NT2/D1 (cell line): ENCODE measurements around the gene MUC3A.
"Not testable (repeated sequence)": the region's sequence is repeated elsewhere in the genome, so short reads cannot be mapped to it uniquely, and the experiment has no call there.

Experiments
- DNase-seq: peaks from one replicate; pipeline ENCODE4 v3.0.0-alpha.2; 2011; ENCODE audit warnings: low read depth, low spot score
- H3K27me3 ChIP-seq: 2 replicates; pipeline ENCODE4 v1.6.0; 2011; ENCODE audit warnings: mild to moderate bottlenecking; ENCODE audit not compliant: insufficient read length, insufficient read depth
- H3K36me3 ChIP-seq: 2 replicates; pipeline ENCODE4 v1.6.1; 2011; ENCODE audit warnings: mild to moderate bottlenecking, low read length, mixed read lengths; ENCODE audit not compliant: insufficient read depth, insufficient read length
- H3K4me1 ChIP-seq: 2 replicates; pipeline ENCODE4 v1.5.1; 2011; ENCODE audit not compliant: insufficient read depth, insufficient read length
- H3K4me3 ChIP-seq: 2 replicates; pipeline ENCODE4 v1.5.1; 2011; ENCODE audit warnings: low read depth; ENCODE audit not compliant: insufficient read length
- H3K9ac ChIP-seq: 2 replicates; pipeline ENCODE4 v1.6.0; 2011; ENCODE audit warnings: low read depth; ENCODE audit not compliant: insufficient read length
- H3K9me3 ChIP-seq: 2 replicates; pipeline ENCODE4 v1.5.1; 2011; ENCODE audit warnings: mild to moderate bottlenecking, low read length; ENCODE audit not compliant: insufficient read depth
- SUZ12 ChIP-seq: IDR thresholded peaks from 2 replicates; pipeline ENCODE4 v1.6.1; 2011; ENCODE audit not compliant: insufficient read length, insufficient read depth; ENCODE audit errors: extremely low read depth
- YY1 ChIP-seq: IDR thresholded peaks from 2 replicates; pipeline ENCODE4 v1.6.1; 2011; ENCODE audit not compliant: insufficient read length, insufficient read depth
- ZNF274 ChIP-seq: IDR thresholded peaks from 2 replicates; pipeline ENCODE4 v1.6.1; 2011; ENCODE audit warnings: mild to moderate bottlenecking, low read depth, low read length

The MUC3A gene, protein sequence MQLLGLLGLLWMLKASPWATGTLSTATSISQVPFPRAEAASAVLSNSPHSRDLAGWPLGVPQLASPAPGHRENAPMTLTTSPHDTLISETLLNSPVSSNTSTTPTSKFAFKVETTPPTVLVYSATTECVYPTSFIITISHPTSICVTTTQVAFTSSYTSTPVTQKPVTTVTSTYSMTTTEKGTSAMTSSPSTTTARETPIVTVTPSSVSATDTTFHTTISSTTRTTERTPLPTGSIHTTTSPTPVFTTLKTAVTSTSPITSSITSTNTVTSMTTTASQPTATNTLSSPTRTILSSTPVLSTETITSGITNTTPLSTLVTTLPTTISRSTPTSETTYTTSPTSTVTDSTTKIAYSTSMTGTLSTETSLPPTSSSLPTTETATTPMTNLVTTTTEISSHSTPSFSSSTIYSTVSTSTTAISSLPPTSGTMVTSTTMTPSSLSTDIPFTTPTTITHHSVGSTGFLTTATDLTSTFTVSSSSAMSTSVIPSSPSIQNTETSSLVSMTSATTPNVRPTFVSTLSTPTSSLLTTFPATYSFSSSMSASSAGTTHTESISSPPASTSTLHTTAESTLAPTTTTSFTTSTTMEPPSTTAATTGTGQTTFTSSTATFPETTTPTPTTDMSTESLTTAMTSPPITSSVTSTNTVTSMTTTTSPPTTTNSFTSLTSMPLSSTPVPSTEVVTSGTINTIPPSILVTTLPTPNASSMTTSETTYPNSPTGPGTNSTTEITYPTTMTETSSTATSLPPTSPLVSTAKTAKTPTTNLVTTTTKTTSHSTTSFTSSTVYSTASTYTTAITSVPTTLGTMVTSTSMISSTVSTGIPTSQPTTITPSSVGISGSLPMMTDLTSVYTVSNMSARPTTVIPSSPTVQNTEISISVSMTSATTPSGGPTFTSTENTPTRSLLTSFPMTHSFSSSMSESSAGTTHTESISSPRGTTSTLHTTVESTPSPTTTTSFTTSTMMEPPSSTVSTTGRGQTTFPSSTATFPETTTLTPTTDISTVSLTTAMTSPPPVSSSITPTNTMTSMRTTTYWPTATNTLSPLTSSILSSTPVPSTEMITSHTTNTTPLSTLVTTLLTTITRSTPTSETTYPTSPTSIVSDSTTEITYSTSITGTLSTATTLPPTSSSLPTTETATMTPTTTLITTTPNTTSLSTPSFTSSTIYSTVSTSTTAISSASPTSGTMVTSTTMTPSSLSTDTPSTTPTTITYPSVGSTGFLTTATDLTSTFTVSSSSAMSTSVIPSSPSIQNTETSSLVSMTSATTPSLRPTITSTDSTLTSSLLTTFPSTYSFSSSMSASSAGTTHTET (N-terminal part only)

DNA sequence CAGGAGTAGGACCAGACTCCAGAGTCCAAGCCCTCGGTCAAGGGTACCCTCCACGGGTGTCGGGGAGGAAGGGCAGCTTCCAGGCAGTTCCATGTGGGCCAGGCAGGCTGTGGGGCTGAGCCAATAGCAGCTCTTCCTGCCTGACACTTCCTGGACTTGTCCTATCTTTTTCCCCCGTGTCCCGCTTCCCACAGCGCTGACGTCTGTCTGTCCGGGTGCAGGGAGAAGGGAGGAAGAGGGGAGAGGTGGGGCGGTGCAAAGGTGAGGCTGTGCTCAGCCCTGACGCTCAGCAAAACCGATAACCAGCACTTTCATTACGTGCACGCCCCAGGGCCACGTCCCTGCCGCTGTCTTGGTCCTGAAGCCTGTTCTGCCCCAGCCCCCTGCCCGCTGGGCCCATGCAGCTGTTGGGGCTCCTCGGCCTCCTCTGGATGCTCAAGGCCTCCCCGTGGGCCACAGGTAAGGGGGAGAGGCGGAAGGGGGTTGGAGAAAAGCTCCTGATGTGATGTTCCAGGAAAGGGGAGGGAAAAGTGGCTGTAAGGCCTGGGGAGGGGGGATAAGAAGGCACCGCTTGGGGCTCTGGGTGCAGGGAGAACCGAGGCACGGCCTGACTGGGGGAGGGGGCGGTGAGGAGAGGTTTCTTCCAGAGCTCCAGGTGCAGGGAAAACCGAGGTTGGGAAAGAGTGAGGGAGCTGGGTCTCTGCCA, at the start of gene MUC3A:
MUC3A (plus strand) TSS at position 308 of the 706 bp plus-strand sequence; CDS start at position 399, 91 bp downstream.
- TF ChIP-seq YY1 (no peak), SUZ12 (no peak), ZNF274 (no peak)

DNA sequence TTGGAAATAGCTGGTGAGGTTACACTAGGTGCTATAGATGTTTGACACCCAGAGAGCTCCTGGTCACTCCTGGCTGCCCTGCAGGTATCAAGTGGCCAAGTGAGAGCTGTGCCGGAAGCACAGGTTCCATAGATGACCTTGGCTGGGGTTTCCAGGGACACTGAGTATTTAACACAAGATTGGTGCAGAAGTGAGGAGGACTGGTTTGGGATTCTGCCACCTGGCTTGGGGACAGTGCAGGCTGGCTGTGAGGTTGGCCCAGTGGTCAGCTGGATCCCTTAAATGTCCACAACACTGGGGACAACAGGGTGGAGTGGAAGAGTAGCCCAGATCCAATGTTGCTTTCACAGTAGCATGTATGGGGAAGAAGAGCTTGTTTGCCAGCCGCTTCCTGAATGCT, 48.4 kb upstream of the MUC3A start:
- DNase-seq, result no peak
- Histone ChIP-seq H3K4me1 (peaks cover 5% of the 10 kb centered on the region), H3K4me3 (no peak overlapping the region), H3K9ac (no peak overlapping the region), H3K36me3 (no peaks in the 10 kb centered on the region), H3K9me3 (no peaks in the 10 kb centered on the region), H3K27me3 (peaks cover 8% of the 10 kb centered on the region)
- TF ChIP-seq SUZ12 (no peak), YY1 (no peak), ZNF274 (no peak)

More for the DNA sequence above, at the start of gene MUC3A:
- Histone ChIP-seq H3K4me3 (peak within 1 kb of the TSS; percentile 6), H3K9ac (peak within 1 kb of the TSS; percentile 59), H3K27me3 (no peaks in the 10 kb centered on the region), H3K4me1 (peaks cover 18% of the 10 kb centered on the region), H3K36me3 (no peaks in the 10 kb centered on the region), H3K9me3 (no peaks in the 10 kb centered on the region)
- DNase-seq, result no peak

DNA sequence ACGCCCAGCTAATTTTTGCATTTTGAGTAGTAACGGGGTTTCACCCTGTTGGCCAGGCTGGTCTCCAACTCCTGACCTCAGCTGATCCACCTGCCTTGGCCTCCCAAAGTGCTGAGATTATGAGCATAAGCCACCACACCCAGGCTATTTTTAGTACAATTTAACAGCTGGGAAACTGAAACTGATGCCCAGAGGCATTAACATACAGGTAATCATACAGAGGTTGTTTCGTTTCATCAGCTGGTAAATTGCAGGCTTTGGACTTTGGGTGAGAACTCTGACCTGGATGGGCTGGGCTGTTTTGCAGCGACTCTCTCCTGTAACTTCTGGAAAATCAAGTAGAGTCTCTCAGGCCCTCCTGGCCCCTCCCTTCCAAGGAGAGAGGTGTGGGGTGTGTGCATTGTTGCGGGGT, 47.4 kb upstream of the MUC3A start:
- Histone ChIP-seq H3K27me3 (no peaks in the 10 kb centered on the region), H3K36me3 (no peaks in the 10 kb centered on the region), H3K4me1 (no peaks in the 10 kb centered on the region), H3K9ac (no peak overlapping the region), H3K4me3 (no peak overlapping the region), H3K9me3 (no peaks in the 10 kb centered on the region)
- no peak for TF ChIP-seq SUZ12
- TF ChIP-seq YY1, result no peak
- no peak for TF ChIP-seq ZNF274
- no peak for DNase-seq

DNA sequence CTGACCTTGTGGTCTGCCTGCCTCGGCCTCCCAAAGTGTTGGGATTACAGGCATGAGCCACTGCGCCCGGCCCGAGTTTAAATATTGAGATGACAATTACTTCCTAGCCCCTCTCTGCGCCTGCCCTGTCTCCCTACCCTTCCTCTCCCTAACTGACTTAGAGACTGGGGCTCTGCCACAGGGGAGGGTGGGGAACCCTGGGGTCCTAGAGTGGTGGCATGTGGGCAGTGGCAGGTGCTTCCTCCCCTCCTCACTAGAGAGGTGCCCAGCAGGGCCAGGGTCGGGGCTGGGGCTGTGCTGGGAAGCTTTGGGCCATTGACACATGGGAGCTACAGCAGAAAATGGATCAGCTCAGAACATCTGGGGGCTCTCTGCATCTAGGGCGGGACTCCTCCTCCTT, 46.7 kb upstream of the MUC3A start:
- TF ChIP-seq YY1 (no peak), ZNF274 (no peak), SUZ12 (no peak)
- H3K4me1 ChIP-seq, result no peaks in the 10 kb centered on the region
- H3K27me3 ChIP-seq, result no peaks in the 10 kb centered on the region
- no peaks in the 10 kb centered on the region for H3K9me3 ChIP-seq
- no peak overlapping the region for H3K4me3 ChIP-seq
- DNase-seq, result no peak
- no peak overlapping the region for H3K9ac ChIP-seq
- H3K36me3 ChIP-seq, result no peaks in the 10 kb centered on the region

DNA sequence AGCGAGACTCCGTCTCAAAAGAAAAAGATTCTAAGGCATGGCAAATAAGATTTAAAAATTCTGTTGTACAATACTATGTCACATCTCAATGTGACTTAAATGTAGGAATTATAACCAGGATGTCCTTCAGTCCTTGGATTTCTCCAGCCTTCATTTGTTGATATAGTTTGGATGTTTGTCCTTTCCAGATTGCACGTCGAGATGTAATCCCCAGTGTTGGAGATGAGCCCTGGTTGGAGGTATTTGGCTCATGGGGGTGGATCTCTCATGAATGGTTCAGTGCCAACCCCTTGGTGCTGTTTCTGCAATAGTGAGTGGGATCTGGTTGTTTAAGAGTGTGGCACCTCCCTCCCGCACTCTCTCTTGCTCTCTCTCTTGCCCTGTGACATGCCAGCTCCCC, 40.8 kb upstream of the MUC3A start:
- DNase-seq, result no peak
- Histone ChIP-seq H3K27me3 (no peaks in the 10 kb centered on the region), H3K4me1 (no peaks in the 10 kb centered on the region), H3K9me3 (no peaks in the 10 kb centered on the region), H3K9ac (no peak overlapping the region), H3K4me3 (no peak overlapping the region), H3K36me3 (no peaks in the 10 kb centered on the region)
- TF ChIP-seq SUZ12, result no peak
- no peak for TF ChIP-seq ZNF274
- TF ChIP-seq YY1, result no peak

DNA sequence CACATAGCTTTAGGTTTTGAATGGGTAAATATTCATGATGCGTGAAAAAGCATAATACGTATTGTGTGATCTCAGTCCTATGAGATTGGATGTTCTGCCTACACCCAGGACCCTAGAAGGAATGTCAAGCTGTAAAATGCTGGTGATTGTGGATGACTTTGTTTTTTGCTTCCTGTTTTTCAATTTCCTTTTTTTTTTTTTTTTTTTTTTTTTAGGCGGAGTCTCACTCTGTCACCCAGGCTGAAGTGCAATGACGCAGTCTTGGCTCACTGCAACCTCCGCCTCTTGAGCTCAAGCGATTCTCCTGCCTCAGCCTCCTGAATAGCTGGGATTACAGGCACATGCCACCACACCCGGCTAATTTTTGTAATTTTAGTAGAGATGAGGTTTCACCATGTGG, 38.9 kb upstream of the MUC3A start:
- not testable (repeated sequence) for H3K36me3 ChIP-seq, DNase-seq, H3K4me1 ChIP-seq, H3K4me3 ChIP-seq, H3K9ac ChIP-seq, H3K9me3 ChIP-seq, H3K27me3 ChIP-seq
